Activated CD4-positive, alpha-beta T cell treated with anti-CD3 and anti-CD28 coated beads, Interleukin-2, Interleukin-4, amounts not matched to agents 100 ng/mL and 50 ng/mL, durations not matched to agents 16 hours and 8 hours (primary cell): ENCODE data around the gene ATP13A4.
A peak's percentile ranks its signal among the peaks of the same experiment; 100 is the strongest.

Experiments
- DNase-seq: peaks from one replicate; pipeline ENCODE4 v3.0.0-alpha.2; 2020; ENCODE audit warnings: low spot score

ATP13A4 gene

GRCh38 chr3:193491026-193491425 is 63.7 kb downstream of the ATP13A4 start:
- DNase-seq = no peak

- no peak for DNase-seq
These were observed 64.1 kb downstream of the ATP13A4 start for GRCh38 chr3:193490580-193490979.

- DNase-seq = no peak
These were observed 64.7 kb downstream of the ATP13A4 start for GRCh38 chr3:193489949-193490348.

- DNase-seq = no peak
These were observed 66.0 kb downstream of the ATP13A4 start for GRCh38 chr3:193488741-193489140.

GRCh38 chr3:193483988-193484539 is 70.6 kb downstream of the ATP13A4 start:
- DNase-seq = no peak

GRCh38 chr3:193481436-193481835 is 73.3 kb downstream of the ATP13A4 start:
- no peak for DNase-seq

GRCh38 chr3:193474446-193474845 is 80.2 kb downstream of the ATP13A4 start:
- no peak for DNase-seq

GRCh38 chr3:193470710-193471109 is 84.0 kb downstream of the ATP13A4 start:
- no peak for DNase-seq

- no peak for DNase-seq
These were observed 88.6 kb downstream of the ATP13A4 start for GRCh38 chr3:193465992-193466608.

GRCh38 chr3:193464889-193465288 is 89.8 kb downstream of the ATP13A4 start:
- no peak for DNase-seq

GRCh38 chr3:193457526-193457925 is 97.2 kb downstream of the ATP13A4 start:
- DNase-seq = no peak

GRCh38 chr3:193452338-193452737 is 102.4 kb downstream of the ATP13A4 start:
- no peak for DNase-seq

- DNase-seq = no peak
These were observed 102.8 kb downstream of the ATP13A4 start for GRCh38 chr3:193451902-193452301.

GRCh38 chr3:193446965-193447602 is 107.6 kb downstream of the ATP13A4 start:
- no peak for DNase-seq

- peak; percentile 6 for DNase-seq
These were observed 115.3 kb downstream of the ATP13A4 start for GRCh38 chr3:193439423-193439822.

GRCh38 chr3:193418576-193419373 is 135.9 kb downstream of the ATP13A4 start:
- no peak for DNase-seq

GRCh38 chr3:193416629-193417028 is 138.1 kb downstream of the ATP13A4 start:
- no peak for DNase-seq

- no peak for DNase-seq
These were observed 147.0 kb downstream of the ATP13A4 start for GRCh38 chr3:193407688-193408087.

GRCh38 chr3:193407112-193407511 is 147.6 kb downstream of the ATP13A4 start:
- DNase-seq = no peak

- DNase-seq = no peak
These were observed 151.4 kb downstream of the ATP13A4 start for GRCh38 chr3:193403307-193403706.

GRCh38 chr3:193400304-193400703 is 154.4 kb downstream of the ATP13A4 start:
- DNase-seq = no peak

- DNase-seq = no peak
These were observed 158.0 kb downstream of the ATP13A4 start for GRCh38 chr3:193396451-193397244.
